ENCODE results near the gene BCL2L13.
A peak's percentile ranks its signal among the peaks of the same experiment; 100 is the strongest.
"Not testable (repeated sequence)": the region's sequence is repeated elsewhere in the genome, so short reads cannot be mapped to it uniquely, and the experiment has no call there.

Gene BCL2L13

GRCh38 chr22:17698276-17698675 lies 59.7 kb downstream of the BCL2L13 start:
- DNase-seq = not testable (repeated sequence)

- no peak for DNase-seq
Observed at GRCh38 chr22:17698948-17699347, 60.4 kb downstream of the BCL2L13 start.

GRCh38 chr22:17699696-17700340 lies 61.3 kb downstream of the BCL2L13 start:
- no peak for DNase-seq

- DNase-seq = no peak
Observed at GRCh38 chr22:17700778-17701177, 62.2 kb downstream of the BCL2L13 start.

- no peak for DNase-seq
Observed at GRCh38 chr22:17703811-17704210, 65.3 kb downstream of the BCL2L13 start.

GRCh38 chr22:17705546-17705945 lies 67.0 kb downstream of the BCL2L13 start:
- DNase-seq = no peak

- DNase-seq = peak; percentile 52
Observed at GRCh38 chr22:17705951-17706900, 67.7 kb downstream of the BCL2L13 start.

GRCh38 chr22:17706947-17707346 lies 68.4 kb downstream of the BCL2L13 start:
- no peak for DNase-seq

GRCh38 chr22:17707526-17707925 lies 69.0 kb downstream of the BCL2L13 start:
- no peak for DNase-seq

GRCh38 chr22:17710023-17710422 lies 71.5 kb downstream of the BCL2L13 start:
- no peak for DNase-seq

GRCh38 chr22:17712441-17712840 lies 73.9 kb downstream of the BCL2L13 start:
- DNase-seq = no peak

GRCh38 chr22:17716529-17716928 lies 78.0 kb downstream of the BCL2L13 start:
- no peak for DNase-seq

GRCh38 chr22:17717708-17718107 lies 79.2 kb downstream of the BCL2L13 start:
- no peak for DNase-seq

- no peak for DNase-seq
Observed at GRCh38 chr22:17719911-17720310, 81.4 kb downstream of the BCL2L13 start.

GRCh38 chr22:17724241-17724640 lies 85.7 kb downstream of the BCL2L13 start:
- DNase-seq = no peak

- DNase-seq = no peak
Observed at GRCh38 chr22:17724678-17725499, 86.3 kb downstream of the BCL2L13 start.

GRCh38 chr22:17725500-17725796 lies 86.9 kb downstream of the BCL2L13 start:
- DNase-seq = no peak

GRCh38 chr22:17726006-17726927 lies 87.7 kb downstream of the BCL2L13 start:
- DNase-seq = no peak

- DNase-seq = no peak
Observed at GRCh38 chr22:17726928-17727897, 88.7 kb downstream of the BCL2L13 start.

- DNase-seq = no peak
Observed at GRCh38 chr22:17728786-17729185, 90.2 kb downstream of the BCL2L13 start.

- DNase-seq = no peak
Observed at GRCh38 chr22:17729561-17729960, 91.0 kb downstream of the BCL2L13 start.
